ENCODE results near the gene IHH.
A peak's percentile ranks its signal among the peaks of the same experiment; 100 is the strongest.

Gene IHH

GRCh38 chr2:219019436-219019835 is 41.3 kb downstream of the IHH start:
- no peak overlapping the region for H2BK120ac ChIP-seq (ENCODE audit: low read depth, low read length)
- no peak overlapping the region for H3K23ac ChIP-seq (ENCODE audit: low read depth, low read length, poor library complexity)
- DNase-seq (ENCODE audit: low spot score): no peak
- H2AK5ac ChIP-seq (ENCODE audit: low read depth, low read length): peak overlapping the region; percentile 60
- peak overlapping the region; percentile 27 for H3K18ac ChIP-seq (ENCODE audit: low read length)
- H3K4ac ChIP-seq (ENCODE audit: low read length): no peak overlapping the region
- H4K91ac ChIP-seq (ENCODE audit: low read depth, low read length, poor library complexity): no peak overlapping the region
- no peak overlapping the region for H4K8ac ChIP-seq (ENCODE audit: low read depth, low read length)
- no peak overlapping the region for H2BK15ac ChIP-seq (ENCODE audit: low read length)
- H2BK12ac ChIP-seq (ENCODE audit: low read length): no peak overlapping the region
- no CpG with 5 or more reads among the region's 6 CpGs for WGBS, 2 donors (ENCODE audit: extremely low coverage in 2 of 2, insufficient read length in 2 of 2, insufficient replicate concordance in 1 of 2)
- H3K9ac ChIP-seq (ENCODE audit: low read depth, low read length, poor library complexity): no peak overlapping the region
- H3K4me3 ChIP-seq (ENCODE audit: low read length in 2 of 2): no peak overlapping the region
- no peaks in the 10 kb centered on the region for H3K9me3 ChIP-seq (replicated peaks in 1 of 2; ENCODE audit: control insufficient read depth in 2 of 2, insufficient read depth in 1 of 2, low read depth in 1 of 2, low read length in 2 of 2)
- no peak overlapping the region for H3K4me2 ChIP-seq (ENCODE audit: insufficient read depth, low read length, poor library complexity, severe bottlenecking)
- H3K27ac ChIP-seq (replicated peaks; ENCODE audit: low read length): no peak overlapping the region
- H2AFZ ChIP-seq (ENCODE audit: low read length): no peak overlapping the region
- no peak overlapping the region for H2BK5ac ChIP-seq (ENCODE audit: low read length)
- H3K4me1 ChIP-seq (ENCODE audit: control insufficient read depth in 2 of 2, insufficient read depth in 1 of 2, low read depth in 1 of 2, low read length in 2 of 2): peaks cover 4 to 10% of the 10 kb centered on the region in 2 donors
- no peak overlapping the region for H3K14ac ChIP-seq (ENCODE audit: low read length)
- H3K79me1 ChIP-seq (ENCODE audit: low read depth, low read length): no peaks in the 10 kb centered on the region
- no peaks in the 10 kb centered on the region for H3K36me3 ChIP-seq (replicated peaks in 1 of 2; ENCODE audit: control insufficient read depth in 2 of 2, insufficient read depth in 2 of 2, low read length in 2 of 2)
- peaks cover 0 to 79% (median 5%) of the 10 kb centered on the region in 3 experiments for H3K27me3 ChIP-seq (ENCODE audit: control insufficient read depth in 3 of 3, insufficient read depth in 3 of 3, low read depth in 1 of 3, low read length in 3 of 3)

GRCh38 chr2:219018726-219019125 is 42.0 kb downstream of the IHH start:
- Histone ChIP-seq H2BK5ac (ENCODE audit: low read length) (no peak overlapping the region), H2AK5ac (ENCODE audit: low read depth, low read length) (no peak overlapping the region), H3K4ac (ENCODE audit: low read length) (no peak overlapping the region), H3K9me3 (replicated peaks in 1 of 2; ENCODE audit: control insufficient read depth in 2 of 2, insufficient read depth in 1 of 2, low read depth in 1 of 2, low read length in 2 of 2) (no peaks in the 10 kb centered on the region), H3K4me3 (ENCODE audit: low read length in 2 of 2) (no peak overlapping the region), H2BK12ac (ENCODE audit: low read length) (no peak overlapping the region), H3K23ac (ENCODE audit: low read depth, low read length, poor library complexity) (no peak overlapping the region), H3K18ac (ENCODE audit: low read length) (peak overlapping the region; percentile 21), H4K91ac (ENCODE audit: low read depth, low read length, poor library complexity) (no peak overlapping the region), H4K8ac (ENCODE audit: low read depth, low read length) (no peak overlapping the region), H3K4me2 (ENCODE audit: insufficient read depth, low read length, poor library complexity, severe bottlenecking) (no peak overlapping the region), H3K9ac (ENCODE audit: low read depth, low read length, poor library complexity) (no peak overlapping the region), H3K27me3 (ENCODE audit: control insufficient read depth in 3 of 3, insufficient read depth in 3 of 3, low read depth in 1 of 3, low read length in 3 of 3) (peaks cover 0 to 81% (median 5%) of the 10 kb centered on the region in 3 experiments), H2AFZ (ENCODE audit: low read length) (no peak overlapping the region), H2BK120ac (ENCODE audit: low read depth, low read length) (no peak overlapping the region), H3K36me3 (replicated peaks in 1 of 2; ENCODE audit: control insufficient read depth in 2 of 2, insufficient read depth in 2 of 2, low read length in 2 of 2) (no peaks in the 10 kb centered on the region), H3K79me1 (ENCODE audit: low read depth, low read length) (no peaks in the 10 kb centered on the region), H3K4me1 (ENCODE audit: control insufficient read depth in 2 of 2, insufficient read depth in 1 of 2, low read depth in 1 of 2, low read length in 2 of 2) (peaks cover 0 to 6% of the 10 kb centered on the region in 2 donors), H3K14ac (ENCODE audit: low read length) (no peak overlapping the region), H3K27ac (replicated peaks; ENCODE audit: low read length) (no peak overlapping the region), H2BK15ac (ENCODE audit: low read length) (no peak overlapping the region)
- DNase-seq (ENCODE audit: low spot score): no peak
- WGBS, 2 donors (ENCODE audit: extremely low coverage in 2 of 2, insufficient read length in 2 of 2, insufficient replicate concordance in 1 of 2): no CpG with 5 or more reads among the region's 10 CpGs

DNA sequence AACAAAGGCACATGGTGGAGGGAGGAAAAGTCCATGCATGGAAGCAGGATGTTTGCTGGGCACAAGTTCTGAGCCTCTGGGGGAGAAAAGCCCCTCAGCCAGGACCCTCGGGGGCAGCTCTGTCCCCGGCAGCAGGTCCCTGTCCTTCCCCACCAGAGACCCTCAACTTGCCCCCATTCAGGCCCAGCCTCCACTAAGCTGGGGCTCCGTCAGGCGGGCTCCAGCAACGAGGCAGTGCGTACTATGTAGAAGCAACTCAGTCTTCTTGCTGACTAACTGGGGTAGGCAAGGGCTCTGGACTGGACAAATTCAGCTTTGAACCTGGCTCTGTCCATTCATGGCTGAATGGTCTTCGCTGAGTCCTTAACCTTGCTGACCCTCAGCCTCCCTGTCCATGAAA is 42.4 kb downstream of the IHH start:
- no peak overlapping the region for H3K18ac ChIP-seq (ENCODE audit: low read length)
- no peak overlapping the region for H4K91ac ChIP-seq (ENCODE audit: low read depth, low read length, poor library complexity)
- no peak overlapping the region for H4K8ac ChIP-seq (ENCODE audit: low read depth, low read length)
- H3K14ac ChIP-seq (ENCODE audit: low read length): no peak overlapping the region
- WGBS, 2 donors (ENCODE audit: extremely low coverage in 2 of 2, insufficient read length in 2 of 2, insufficient replicate concordance in 1 of 2): no CpG with 5 or more reads among the region's 7 CpGs
- peaks cover 0 to 4% of the 10 kb centered on the region in 2 donors for H3K4me1 ChIP-seq (ENCODE audit: control insufficient read depth in 2 of 2, insufficient read depth in 1 of 2, low read depth in 1 of 2, low read length in 2 of 2)
- H2AK5ac ChIP-seq (ENCODE audit: low read depth, low read length): no peak overlapping the region
- no peaks in the 10 kb centered on the region for H3K79me1 ChIP-seq (ENCODE audit: low read depth, low read length)
- no peaks in the 10 kb centered on the region for H3K9me3 ChIP-seq (replicated peaks in 1 of 2; ENCODE audit: control insufficient read depth in 2 of 2, insufficient read depth in 1 of 2, low read depth in 1 of 2, low read length in 2 of 2)
- no peak overlapping the region for H3K4me3 ChIP-seq (ENCODE audit: low read length in 2 of 2)
- no peak overlapping the region for H3K23ac ChIP-seq (ENCODE audit: low read depth, low read length, poor library complexity)
- no peak overlapping the region for H2BK15ac ChIP-seq (ENCODE audit: low read length)
- H3K4me2 ChIP-seq (ENCODE audit: insufficient read depth, low read length, poor library complexity, severe bottlenecking): no peak overlapping the region
- no peaks in the 10 kb centered on the region for H3K36me3 ChIP-seq (replicated peaks in 1 of 2; ENCODE audit: control insufficient read depth in 2 of 2, insufficient read depth in 2 of 2, low read length in 2 of 2)
- no peak overlapping the region for H2BK5ac ChIP-seq (ENCODE audit: low read length)
- no peak overlapping the region for H3K27ac ChIP-seq (replicated peaks; ENCODE audit: low read length)
- H2BK12ac ChIP-seq (ENCODE audit: low read length): no peak overlapping the region
- H2BK120ac ChIP-seq (ENCODE audit: low read depth, low read length): no peak overlapping the region
- H3K4ac ChIP-seq (ENCODE audit: low read length): no peak overlapping the region
- peaks cover 0 to 79% (median 7%) of the 10 kb centered on the region in 3 experiments for H3K27me3 ChIP-seq (ENCODE audit: control insufficient read depth in 3 of 3, insufficient read depth in 3 of 3, low read depth in 1 of 3, low read length in 3 of 3)
- DNase-seq (ENCODE audit: low spot score): no peak
- H2AFZ ChIP-seq (ENCODE audit: low read length): no peak overlapping the region
- no peak overlapping the region for H3K9ac ChIP-seq (ENCODE audit: low read depth, low read length, poor library complexity)

GRCh38 chr2:219017201-219017931 is 43.4 kb downstream of the IHH start:
- Histone ChIP-seq H3K14ac (ENCODE audit: low read length) (no peak overlapping the region), H3K9ac (ENCODE audit: low read depth, low read length, poor library complexity) (no peak overlapping the region), H3K23ac (ENCODE audit: low read depth, low read length, poor library complexity) (no peak overlapping the region), H2AFZ (ENCODE audit: low read length) (no peak overlapping the region), H2BK120ac (ENCODE audit: low read depth, low read length) (no peak overlapping the region), H3K9me3 (replicated peaks in 1 of 2; ENCODE audit: control insufficient read depth in 2 of 2, insufficient read depth in 1 of 2, low read depth in 1 of 2, low read length in 2 of 2) (peaks cover 0 to 2% of the 10 kb centered on the region in 2 donors), H3K27me3 (ENCODE audit: control insufficient read depth in 3 of 3, insufficient read depth in 3 of 3, low read depth in 1 of 3, low read length in 3 of 3) (peaks cover 0 to 71% (median 9%) of the 10 kb centered on the region in 3 experiments), H2AK5ac (ENCODE audit: low read depth, low read length) (no peak overlapping the region), H2BK15ac (ENCODE audit: low read length) (no peak overlapping the region), H3K36me3 (replicated peaks in 1 of 2; ENCODE audit: control insufficient read depth in 2 of 2, insufficient read depth in 2 of 2, low read length in 2 of 2) (no peaks in the 10 kb centered on the region), H3K18ac (ENCODE audit: low read length) (no peak overlapping the region), H2BK5ac (ENCODE audit: low read length) (no peak overlapping the region), H3K4me3 (ENCODE audit: low read length in 2 of 2) (no peak overlapping the region), H3K79me1 (ENCODE audit: low read depth, low read length) (no peaks in the 10 kb centered on the region), H4K91ac (ENCODE audit: low read depth, low read length, poor library complexity) (no peak overlapping the region), H3K4me1 (ENCODE audit: control insufficient read depth in 2 of 2, insufficient read depth in 1 of 2, low read depth in 1 of 2, low read length in 2 of 2) (peaks cover 0 to 2% of the 10 kb centered on the region in 2 donors), H2BK12ac (ENCODE audit: low read length) (no peak overlapping the region), H4K8ac (ENCODE audit: low read depth, low read length) (no peak overlapping the region), H3K27ac (replicated peaks; ENCODE audit: low read length) (no peak overlapping the region), H3K4ac (ENCODE audit: low read length) (no peak overlapping the region), H3K4me2 (ENCODE audit: insufficient read depth, low read length, poor library complexity, severe bottlenecking) (no peak overlapping the region)
- DNase-seq (ENCODE audit: low spot score): no peak
- no CpG with 5 or more reads among the region's 14 CpGs for WGBS, 2 donors (ENCODE audit: extremely low coverage in 2 of 2, insufficient read length in 2 of 2, insufficient replicate concordance in 1 of 2)

All from neuronal stem cell (in vitro differentiated cells).